DND-41 (cell line): ENCODE data around the gene DCUN1D3.

Experiments
- EZH2 ChIP-seq: IDR thresholded peaks from 3 replicates; pipeline ENCODE4 v1.6.1; 2012; ENCODE audit warnings: borderline replicate concordance, low read depth, mild to moderate bottlenecking, moderate library complexity, low read length, inconsistent platforms; ENCODE audit not compliant: severe bottlenecking
- TF ChIP-seq, protein P1 (sequence below): IDR thresholded peaks from 2 replicates; pipeline ENCODE4 v1.5.1; 2012; ENCODE audit warnings: borderline replicate concordance, low read length, moderate library complexity, mild to moderate bottlenecking; ENCODE audit not compliant: poor library complexity, severe bottlenecking; ENCODE audit errors: extremely low read depth

DNA sequence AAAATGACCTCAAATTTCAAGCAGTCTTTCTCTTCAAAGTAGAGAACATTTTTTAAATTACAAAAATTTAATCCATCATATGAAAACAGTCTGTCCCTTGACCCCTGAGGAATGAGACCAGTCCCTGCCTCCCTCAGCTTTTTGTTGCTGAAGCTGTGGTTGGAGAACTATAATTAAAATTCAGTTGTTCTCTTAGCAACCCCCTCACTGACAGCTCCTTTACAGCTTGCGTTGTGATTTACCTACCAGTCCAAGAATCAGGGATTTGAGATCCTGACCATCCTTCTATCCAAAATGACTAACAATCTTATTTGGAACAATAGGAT lies 30.2 kb upstream of the DCUN1D3 start:
- TF ChIP-seq, protein P1, sequence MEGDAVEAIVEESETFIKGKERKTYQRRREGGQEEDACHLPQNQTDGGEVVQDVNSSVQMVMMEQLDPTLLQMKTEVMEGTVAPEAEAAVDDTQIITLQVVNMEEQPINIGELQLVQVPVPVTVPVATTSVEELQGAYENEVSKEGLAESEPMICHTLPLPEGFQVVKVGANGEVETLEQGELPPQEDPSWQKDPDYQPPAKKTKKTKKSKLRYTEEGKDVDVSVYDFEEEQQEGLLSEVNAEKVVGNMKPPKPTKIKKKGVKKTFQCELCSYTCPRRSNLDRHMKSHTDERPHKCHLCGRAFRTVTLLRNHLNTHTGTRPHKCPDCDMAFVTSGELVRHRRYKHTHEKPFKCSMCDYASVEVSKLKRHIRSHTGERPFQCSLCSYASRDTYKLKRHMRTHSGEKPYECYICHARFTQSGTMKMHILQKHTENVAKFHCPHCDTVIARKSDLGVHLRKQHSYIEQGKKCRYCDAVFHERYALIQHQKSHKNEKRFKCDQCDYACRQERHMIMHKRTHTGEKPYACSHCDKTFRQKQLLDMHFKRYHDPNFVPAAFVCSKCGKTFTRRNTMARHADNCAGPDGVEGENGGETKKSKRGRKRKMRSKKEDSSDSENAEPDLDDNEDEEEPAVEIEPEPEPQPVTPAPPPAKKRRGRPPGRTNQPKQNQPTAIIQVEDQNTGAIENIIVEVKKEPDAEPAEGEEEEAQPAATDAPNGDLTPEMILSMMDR = no peak
- no peak for TF ChIP-seq EZH2
